LHCN-M2 (cell line): ENCODE results near the gene SUPT20H. TPM values are rescaled to one million over a fixed set of nuclear protein-coding genes. Genes with fewer than 3 reads are reported as not detected.
"Not testable (repeated sequence)": the region's sequence is repeated elsewhere in the genome, so short reads cannot be mapped to it uniquely, and the experiment has no call there.

Experiments used
- DNase-seq: peaks from one replicate; pipeline ENCODE4 v3.0.0-alpha.2; 2012; ENCODE audit warnings: low read depth
- total RNA-seq: library from RNA; depleted of rRNA; stranded (reverse); fragments of >200 nt; gene quantifications from 2 replicates; pipeline ENCODE4 v1.2.3, GENCODE V29; 2014

Gene SUPT20H
- total RNA-seq, 1 experiment from 2014 or later = 53.1 TPM

DNA sequence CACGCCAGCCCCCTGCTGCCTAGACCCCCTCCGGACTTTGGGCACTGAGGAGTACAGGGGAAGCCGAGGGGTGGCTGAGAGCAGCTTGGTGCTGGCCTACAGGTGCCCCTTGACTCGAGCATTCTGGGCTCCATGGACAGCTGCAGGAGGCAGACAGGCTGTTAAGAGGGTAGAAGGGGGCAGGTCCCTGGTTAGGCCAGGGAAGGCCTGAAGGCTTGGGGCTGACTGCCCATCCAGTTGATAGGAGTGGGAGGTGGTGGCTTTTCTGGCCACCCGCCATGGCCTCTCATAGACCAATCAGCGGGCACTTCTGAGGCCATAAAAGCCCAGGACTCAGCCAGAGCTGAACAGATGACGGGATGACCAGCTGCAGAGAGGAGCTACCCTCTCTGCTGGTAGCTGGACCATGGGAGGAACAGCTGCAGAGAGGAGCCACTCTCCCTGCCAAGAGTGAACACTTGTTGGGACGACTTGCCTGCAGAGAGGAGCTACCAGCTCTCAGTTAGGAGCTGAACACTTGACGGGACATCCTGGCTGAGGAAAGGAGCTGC lies 10.7 kb upstream of the SUPT20H start:
- DNase-seq = peak; percentile 47

GRCh38 chr13:37069597-37070103 lies 10.2 kb upstream of the SUPT20H start:
- no peak for DNase-seq

- DNase-seq = peak; percentile 20
Measured at GRCh38 chr13:37068962-37069361, 9.5 kb upstream of the SUPT20H start.

- DNase-seq = no peak
Measured at GRCh38 chr13:37067874-37068273, 8.4 kb upstream of the SUPT20H start.

- no peak for DNase-seq
Measured at GRCh38 chr13:37065890-37066526, 6.5 kb upstream of the SUPT20H start.

- DNase-seq = no peak
Measured at GRCh38 chr13:37059848-37060192, 332 bp upstream of the SUPT20H start.

DNA sequence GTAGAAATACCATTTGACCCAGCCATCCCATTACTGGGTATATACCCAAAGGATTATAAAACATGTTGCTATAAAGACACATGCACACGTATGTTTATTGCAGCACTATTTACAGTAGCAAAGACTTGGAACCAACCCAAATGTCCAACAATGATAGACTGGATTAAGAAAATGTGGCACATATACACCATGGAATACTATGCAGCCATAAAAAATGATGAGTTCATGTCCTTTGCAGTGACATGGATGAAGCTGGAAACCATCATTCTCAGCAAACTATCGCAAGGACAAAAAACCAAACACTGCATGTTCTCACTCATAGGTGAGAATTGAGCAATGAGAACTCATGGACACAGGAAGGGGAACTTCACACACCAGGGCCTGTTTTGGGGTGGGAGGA lies 3.3 kb downstream of the SUPT20H start:
- not testable (repeated sequence) for DNase-seq

GRCh38 chr13:37053111-37053510 lies 6.4 kb downstream of the SUPT20H start:
- DNase-seq = not testable (repeated sequence)

DNA sequence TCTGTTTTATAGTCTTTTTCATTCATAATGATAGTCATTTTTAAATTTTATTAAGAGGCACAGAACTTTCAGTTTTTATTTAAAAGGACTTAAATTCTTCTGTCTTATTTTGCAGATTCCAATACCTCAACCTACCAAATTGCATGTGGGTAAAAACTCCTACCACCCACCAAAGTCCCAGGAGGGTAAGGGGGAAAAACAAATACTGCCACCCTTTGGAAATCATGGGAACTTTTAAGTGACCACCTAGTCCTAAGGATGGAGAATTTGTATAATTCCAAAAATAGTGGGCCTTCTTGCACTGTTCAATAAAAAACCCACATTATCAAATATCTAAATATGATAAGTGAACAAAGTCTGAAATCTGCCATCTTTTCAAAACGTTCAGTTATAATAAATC lies 9.7 kb downstream of the SUPT20H start:
- no peak for DNase-seq

GRCh38 chr13:37047846-37048245 lies 11.6 kb downstream of the SUPT20H start:
- no peak for DNase-seq

- DNase-seq = no peak
Measured at GRCh38 chr13:37047032-37047431, 12.5 kb downstream of the SUPT20H start.

DNA sequence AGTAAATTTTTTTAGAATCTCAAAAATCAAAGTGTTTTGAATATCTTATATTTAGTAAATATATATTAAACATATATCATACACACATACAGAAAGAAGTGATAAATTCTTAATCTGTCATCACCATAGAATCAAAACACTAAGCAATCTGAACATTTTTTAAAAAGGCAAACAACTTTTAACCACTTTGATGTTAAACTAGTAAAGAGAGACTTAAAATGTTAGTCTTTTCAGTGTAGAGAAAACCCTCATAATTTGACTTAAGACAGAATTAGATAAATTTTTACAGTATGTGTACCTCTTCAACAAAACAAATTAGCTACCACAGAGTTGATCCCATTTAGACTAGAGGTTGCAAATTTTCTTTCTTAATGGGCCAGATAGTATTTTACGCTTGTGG lies 13.4 kb downstream of the SUPT20H start:
- no peak for DNase-seq

- DNase-seq = no peak
Measured at GRCh38 chr13:37040789-37041188, 18.7 kb downstream of the SUPT20H start.

GRCh38 chr13:37039896-37040295 lies 19.6 kb downstream of the SUPT20H start:
- DNase-seq = no peak

GRCh38 chr13:37037241-37037640 lies 22.2 kb downstream of the SUPT20H start:
- DNase-seq = no peak

- DNase-seq = no peak
Measured at GRCh38 chr13:37029617-37030016, 29.9 kb downstream of the SUPT20H start.

DNA sequence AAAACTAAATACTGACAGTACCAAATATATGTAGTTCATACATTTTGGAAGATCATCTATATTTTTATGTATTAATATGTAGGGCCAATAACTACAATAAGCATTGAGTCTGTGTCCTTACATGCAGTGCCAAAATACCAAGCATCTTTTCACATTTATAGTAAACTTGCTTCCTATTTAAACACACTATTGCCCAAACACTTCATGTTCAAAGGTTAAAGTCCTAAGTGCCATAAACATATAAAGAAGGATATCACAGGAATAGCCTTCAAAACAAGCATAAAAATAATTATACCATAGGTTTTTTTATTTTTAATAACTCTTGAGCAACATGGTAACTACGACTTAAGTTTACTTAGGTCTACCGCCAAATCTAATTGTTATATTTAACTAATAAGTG lies 31.8 kb downstream of the SUPT20H start:
- DNase-seq = no peak

DNA sequence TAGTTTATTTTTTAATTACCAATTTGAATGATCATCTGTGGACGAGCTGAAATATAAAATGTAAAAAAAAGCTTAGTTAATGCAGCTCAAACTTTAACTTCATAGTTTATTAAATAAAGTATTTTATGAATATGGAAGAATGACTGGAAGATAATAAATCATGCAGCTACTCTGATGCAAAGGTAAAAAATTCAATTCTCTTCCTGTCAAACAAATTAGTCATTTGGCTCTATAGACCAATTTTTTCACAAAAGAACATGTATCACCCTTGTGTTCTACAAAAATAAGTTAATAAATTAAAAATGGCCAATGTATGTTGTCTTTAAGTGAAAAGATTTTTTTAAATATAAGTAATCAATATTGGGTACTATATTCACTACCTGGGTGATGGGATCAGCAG lies 32.7 kb downstream of the SUPT20H start:
- no peak for DNase-seq

DNA sequence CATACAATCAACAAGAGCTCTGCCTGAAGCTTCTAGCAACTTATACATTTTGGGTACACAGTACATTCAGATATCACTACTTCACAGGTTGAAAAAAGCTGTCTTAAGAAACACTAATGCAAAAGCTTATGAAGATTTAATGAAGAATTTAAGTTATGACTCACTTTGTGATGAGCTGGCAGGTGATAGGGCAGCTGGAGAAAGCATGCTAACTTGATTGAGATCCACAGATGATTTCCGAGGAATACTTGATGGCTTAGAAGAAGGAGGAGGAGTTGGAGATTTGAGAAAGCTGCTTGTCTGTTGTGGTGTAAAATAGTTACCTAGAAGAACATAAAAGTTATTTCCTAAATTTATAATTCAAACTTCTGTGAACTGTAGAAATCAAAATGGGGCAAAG lies 35.6 kb downstream of the SUPT20H start:
- peak; percentile 88 for DNase-seq

GRCh38 chr13:37014609-37015008 lies 44.9 kb downstream of the SUPT20H start:
- no peak for DNase-seq

GRCh38 chr13:37011788-37012187 lies 47.7 kb downstream of the SUPT20H start:
- no peak for DNase-seq

DNA sequence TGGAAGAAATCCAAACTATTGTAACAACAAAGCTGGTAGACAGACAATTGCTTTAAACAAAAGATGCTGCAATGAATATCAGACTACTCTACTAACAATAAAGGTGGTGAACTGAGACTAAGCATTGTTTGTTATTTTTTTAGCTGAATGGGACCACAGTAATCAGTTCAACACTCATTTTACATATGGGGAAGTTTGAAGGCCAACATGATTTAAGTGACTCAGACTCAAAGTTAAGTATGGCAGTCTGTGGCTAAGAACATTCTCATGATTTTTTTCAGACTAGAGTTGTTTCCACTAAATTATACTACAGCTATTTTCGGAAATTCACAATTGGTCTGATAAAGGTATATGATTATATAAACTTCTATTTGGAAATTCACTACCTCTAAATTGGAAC lies 48.5 kb downstream of the SUPT20H start:
- no peak for DNase-seq

GRCh38 chr13:37010424-37010823 lies 49.1 kb downstream of the SUPT20H start:
- no peak for DNase-seq

DNA sequence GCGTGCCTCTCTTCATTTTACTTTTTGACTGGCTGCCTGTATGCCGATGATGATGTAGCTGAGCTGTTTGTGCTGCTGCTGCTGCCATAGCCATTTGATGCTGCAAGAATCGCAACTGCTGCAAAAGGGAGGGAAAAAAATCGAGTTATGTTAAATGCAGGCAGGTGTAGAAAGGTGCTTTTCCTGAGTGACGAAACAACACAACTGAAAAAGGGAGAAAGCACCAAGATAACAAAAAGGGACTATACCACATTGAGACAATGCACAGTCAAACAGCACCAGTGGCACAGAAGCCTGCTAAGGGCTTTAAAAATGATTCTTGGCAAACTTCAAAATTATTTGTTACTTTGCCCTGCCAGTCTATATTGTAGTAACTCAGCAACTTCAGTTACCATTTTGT lies 49.8 kb downstream of the SUPT20H start:
- no peak for DNase-seq
